Activated CD4-positive, alpha-beta T cell treated with anti-CD3 and anti-CD28 coated beads, Interleukin-10, Interleukin-2, amounts not matched to agents 100 ng/mL and 50 ng/mL, durations not matched to agents 16 hours and 8 hours (primary cell): ENCODE data around the gene ADAMTS13.
"Not testable (repeated sequence)": the region's sequence is repeated elsewhere in the genome, so short reads cannot be mapped to it uniquely, and the experiment has no call there.

Experiments used
- DNase-seq: peaks from one replicate; pipeline ENCODE4 v3.0.0-alpha.2; 2020

Gene ADAMTS13

DNA sequence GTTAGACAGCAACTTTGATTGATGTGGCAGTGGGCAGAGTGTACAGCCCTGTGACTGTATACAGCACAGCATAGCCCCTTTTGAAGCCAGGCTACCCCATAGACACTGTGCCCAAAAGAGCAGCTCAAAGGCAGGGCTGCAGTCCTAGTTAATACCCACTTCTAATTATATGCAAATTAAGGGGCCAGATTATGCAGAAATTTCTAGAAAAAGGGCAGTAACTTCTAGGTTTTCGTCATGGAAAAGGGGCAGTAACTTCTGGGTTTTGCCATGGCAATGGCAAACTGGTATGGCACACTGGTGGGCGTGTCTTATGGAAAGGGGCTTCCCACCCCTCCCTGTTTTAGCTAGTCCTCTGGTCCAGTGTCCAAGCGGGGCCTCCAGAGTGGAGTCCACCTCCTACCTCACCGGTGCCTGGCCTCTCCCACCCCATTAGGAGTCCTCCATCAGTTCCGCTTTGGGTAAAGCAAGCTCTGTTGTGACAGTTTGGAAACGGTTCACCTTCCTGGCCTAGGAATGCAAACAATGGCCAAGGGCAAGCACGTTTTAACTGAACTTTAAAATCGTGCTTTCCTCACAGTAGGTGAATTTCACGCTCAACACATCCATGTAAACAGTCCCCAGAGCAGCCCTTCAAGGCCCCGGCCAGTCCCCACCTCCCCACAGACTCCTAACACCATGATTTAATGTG, 5.6 kb downstream of the ADAMTS13 start:
- DNase-seq: no peak

DNA sequence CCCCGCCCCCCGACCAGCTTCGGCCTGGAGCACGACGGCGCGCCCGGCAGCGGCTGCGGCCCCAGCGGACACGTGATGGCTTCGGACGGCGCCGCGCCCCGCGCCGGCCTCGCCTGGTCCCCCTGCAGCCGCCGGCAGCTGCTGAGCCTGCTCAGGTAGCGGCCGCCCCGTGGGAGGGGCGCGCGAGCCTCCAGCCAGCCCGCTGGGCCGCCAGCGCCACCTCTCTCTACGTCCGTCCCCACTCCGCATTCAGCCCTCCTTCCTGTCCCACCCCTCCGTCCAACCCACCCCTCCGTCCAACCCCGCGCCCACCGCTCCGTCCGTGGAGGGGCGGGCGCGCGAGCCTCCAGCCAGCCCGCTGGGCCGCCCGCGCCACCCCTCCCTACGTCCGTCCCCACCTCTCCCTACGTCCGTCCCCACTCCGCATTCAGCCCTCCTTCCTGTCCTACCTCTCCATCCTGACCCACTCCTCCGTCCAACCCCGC, 6.5 kb downstream of the ADAMTS13 start:
- DNase-seq: no peak

DNA sequence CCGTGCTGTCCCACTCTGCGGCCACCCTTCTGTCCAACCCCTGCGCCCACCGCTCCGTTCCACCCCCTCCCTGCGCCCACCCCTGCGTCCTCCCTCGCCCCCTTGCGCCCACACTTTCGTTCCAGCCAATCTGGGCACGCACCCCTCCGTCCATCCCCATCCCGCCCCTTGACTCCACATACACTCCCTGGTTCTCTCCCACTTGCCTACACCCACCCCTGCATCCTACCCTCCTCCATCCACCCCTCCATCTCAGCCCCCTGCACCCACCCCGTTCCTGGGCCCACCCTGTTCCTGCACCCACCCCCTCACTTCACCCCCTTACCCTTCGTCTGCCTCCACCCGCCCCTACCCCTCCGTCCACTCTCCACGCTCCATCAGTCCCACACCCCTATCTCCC, 7.0 kb downstream of the ADAMTS13 start:
- no peak for DNase-seq

DNA sequence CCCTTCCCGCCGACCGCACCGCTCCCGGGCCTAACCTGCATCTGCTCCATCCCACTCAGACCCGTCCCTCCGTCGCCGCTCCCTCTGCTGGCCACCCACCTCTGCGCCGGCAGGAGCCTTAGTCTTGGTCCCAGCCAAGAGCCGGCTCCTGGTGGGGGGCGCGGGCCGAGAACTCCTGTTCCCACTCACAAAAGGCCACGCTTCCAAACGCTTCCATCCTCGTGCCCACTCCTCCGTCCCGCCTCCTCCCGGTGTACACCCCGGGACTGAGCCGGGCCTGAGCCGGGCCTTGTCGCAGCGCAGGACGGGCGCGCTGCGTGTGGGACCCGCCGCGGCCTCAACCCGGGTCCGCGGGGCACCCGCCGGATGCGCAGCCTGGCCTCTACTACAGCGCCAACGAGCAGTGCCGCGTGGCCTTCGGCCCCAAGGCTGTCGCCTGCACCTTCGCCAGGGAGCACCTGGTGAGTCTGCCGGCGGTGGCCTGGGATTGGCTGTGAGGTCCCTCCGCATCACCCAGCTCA, 7.5 kb downstream of the ADAMTS13 start:
- no peak for DNase-seq

DNA sequence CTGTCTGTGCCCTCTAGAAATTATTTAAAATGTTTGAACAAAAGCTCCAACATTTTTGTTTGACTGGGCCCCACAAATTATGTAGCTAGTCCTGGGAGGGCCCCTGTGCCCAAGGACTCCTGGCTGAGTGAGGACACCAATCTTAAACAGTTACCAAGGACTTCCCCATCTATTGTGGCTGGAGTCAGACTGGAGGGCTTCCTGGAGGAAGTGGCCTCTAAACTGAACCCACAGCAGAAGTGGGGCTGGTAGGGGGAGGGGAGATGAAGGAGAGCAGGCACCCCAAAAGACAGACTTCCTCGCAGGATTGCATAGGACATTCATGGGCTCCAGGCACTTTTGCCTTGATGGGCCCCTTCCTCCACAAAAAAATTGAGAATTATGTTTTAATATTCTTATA, 8.1 kb downstream of the ADAMTS13 start:
- DNase-seq: no peak

DNA sequence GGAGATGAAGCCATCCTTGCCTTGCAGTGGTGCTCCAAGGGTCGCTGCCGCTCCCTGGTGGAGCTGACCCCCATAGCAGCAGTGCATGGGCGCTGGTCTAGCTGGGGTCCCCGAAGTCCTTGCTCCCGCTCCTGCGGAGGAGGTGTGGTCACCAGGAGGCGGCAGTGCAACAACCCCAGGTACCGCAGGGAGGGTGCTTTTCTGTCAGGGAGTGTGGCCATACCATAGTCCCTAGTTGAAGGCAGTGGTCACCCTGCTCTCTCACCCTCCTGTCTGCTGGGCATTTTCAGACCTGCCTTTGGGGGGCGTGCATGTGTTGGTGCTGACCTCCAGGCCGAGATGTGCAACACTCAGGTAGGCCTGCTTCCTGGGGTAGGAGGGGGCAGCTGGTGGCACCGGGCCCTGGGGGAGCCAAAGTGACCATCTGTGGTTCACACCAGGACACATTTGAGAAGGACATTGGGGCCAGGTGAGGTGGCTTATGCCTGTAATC, 11.2 kb downstream of the ADAMTS13 start:
- no peak for DNase-seq

DNA sequence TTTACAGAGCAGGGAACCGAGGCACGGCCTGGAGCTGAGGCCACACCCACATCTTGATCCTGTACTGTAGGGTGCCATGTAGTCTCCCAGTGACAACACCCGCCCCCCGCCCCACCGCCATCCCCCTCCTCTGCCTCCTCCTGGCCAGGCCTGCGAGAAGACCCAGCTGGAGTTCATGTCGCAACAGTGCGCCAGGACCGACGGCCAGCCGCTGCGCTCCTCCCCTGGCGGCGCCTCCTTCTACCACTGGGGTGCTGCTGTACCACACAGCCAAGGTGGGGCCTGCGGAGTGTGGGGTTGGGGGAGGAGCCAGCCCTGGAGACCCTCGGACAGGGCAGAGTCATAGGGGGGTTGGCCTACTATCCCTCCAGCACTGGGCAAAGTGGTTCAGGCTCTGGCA, 14.5 kb downstream of the ADAMTS13 start:
- no peak for DNase-seq

DNA sequence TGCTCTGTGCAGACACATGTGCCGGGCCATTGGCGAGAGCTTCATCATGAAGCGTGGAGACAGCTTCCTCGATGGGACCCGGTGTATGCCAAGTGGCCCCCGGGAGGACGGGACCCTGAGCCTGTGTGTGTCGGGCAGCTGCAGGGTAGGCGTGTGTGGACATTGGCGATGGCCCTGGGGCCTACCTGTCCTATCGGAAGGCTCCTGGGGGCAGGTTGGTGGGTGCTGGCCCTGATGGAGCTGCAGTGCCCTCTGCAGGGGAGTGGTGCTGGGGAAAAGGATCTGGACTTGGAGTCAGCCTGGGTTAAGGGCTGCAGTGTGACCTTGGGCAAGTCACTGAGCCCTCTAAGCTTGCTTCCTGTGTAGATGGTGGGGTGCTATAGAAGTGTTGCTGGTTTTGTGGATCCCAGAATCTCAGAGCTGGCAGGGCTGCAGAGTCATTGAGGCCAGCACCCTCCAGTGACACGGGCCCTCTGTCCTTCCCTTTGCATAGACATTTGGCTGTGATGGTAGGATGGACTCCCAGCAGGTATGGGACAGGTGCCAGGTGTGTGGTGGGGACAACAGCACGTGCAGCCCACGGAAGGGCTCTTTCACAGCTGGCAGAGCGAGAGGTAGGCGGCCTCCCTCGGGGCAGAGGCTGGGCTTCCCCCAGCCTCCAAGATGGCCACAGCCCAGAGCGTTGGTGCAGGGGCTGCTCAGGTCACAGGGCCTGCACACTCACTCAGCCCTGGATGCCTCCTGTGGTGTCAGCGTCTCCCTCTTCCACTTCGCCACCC, 15.8 kb downstream of the ADAMTS13 start:
- DNase-seq: no peak

DNA sequence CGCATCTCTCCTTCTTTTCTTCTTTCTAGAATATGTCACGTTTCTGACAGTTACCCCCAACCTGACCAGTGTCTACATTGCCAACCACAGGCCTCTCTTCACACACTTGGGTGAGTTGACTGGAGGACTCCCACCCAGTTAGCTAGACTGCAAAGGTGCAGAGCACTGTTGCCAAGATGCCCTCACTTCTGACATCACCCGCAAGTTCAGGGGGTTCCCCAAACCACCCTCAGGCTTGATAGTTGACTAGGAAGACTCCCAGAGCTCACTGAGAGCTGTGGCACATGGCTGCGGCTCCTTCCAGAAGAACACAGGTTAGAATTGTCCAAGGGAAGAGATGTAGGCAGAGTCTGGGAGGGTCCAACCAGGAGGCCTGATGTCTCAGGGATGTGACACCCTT, 17.2 kb downstream of the ADAMTS13 start:
- DNase-seq: no peak

DNA sequence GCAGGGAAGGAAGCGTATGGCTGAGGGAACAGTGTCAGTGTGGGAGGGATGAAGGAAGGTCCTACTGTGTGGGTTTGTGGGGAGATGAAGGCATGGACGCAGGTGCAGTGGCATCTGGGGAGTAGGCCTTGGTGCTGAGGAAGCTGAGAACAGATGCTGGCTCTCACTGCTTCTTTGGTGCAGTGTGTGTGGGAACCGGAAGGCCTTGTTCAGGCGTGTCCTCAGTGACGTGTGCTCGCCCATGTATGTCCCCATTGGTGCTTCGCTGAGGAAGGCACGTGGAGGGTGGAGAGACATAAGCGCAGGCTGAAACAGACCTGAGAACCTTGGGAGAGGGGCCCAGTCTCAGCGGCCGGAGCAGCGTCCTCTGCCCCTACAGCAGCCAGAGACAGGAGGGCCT, 18.7 kb downstream of the ADAMTS13 start:
- DNase-seq: no peak

DNA sequence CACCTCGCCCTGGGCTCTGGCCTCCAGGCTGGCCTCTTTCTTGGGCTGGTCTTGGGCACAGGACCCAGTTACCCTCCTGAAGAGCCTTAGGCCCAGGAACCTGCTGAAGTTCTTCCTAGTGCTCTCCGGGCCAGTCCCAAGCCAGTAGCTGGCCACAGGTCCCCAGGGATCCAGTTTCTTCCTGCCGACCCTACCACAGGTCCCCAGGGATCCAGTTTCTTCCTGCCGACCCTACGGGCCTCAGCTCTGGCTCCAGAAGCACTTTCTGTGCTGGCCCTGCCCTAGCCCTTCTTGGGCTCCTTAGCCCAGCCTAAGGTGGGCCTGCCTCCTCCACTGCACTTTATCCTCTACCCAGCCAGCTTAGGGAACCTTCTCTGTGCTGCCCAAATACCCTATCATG, 19.4 kb downstream of the ADAMTS13 start:
- DNase-seq: no peak

DNA sequence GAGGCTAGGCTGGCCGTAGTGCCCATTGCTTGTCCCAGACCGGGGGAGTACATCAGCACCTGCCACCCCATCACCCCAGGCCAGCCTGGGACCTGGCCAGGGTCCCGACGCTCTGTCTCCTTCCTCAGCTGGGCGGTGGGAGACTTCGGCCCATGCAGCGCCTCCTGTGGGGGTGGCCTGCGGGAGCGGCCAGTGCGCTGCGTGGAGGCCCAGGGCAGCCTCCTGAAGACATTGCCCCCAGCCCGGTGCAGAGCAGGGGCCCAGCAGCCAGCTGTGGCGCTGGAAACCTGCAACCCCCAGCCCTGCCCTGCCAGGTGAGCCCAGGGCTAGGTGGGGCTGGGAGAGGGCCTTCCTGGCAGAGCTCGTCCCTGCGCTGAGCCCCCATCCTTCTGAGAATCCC, 21.1 kb downstream of the ADAMTS13 start:
- DNase-seq: no peak

DNA sequence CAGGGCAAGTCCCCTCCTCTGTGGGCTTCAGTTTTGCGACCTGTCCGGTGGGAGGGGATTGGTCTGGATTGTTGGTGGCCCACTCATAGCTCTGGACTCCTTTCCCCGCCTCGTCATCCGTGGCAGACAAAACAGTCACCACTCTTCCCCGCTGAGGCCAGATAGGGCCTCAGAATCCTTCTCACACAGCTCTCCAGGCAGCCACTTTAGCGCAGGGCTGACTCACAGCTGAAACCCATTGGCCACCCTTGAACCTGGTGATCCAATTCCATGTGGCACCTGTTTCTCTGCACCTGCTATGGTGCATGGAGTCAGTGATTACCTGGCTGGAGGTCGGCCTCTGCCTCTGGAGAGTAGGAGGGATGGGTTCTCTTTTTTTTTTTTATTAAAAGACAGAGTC, 21.8 kb downstream of the ADAMTS13 start:
- DNase-seq: no peak

DNA sequence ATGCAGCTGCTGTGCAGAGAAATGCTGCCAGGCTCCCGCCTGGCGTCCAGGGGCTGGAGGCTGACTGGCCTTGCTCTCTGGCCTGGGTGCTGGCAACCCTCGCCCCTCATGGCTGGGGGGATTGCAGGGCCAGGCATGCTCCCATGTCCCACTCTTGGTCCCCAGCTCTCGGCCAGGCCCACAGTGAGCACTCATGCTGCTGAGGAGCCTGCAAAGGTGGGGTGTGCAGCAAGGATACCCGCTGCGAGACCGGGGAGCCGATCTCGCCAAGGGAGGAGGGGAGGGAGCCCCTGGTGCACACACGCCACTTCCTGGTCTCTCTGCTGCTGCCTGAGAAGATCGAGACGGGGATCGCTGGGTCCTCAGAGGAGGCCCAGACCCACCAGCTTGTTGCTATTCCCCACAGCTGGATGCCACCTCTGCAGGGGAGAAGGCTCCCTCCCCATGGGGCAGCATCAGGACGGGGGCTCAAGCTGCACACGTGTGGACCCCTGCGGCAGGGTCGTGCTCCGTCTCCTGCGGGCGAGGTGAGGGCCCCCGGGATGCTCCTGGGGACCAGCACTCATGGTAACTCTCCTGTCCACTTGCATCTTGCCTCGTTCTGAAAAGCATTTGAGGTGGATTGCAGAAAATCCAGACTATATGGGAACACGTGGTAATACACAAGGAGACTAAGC, 23.3 kb downstream of the ADAMTS13 start:
- no peak for DNase-seq

DNA sequence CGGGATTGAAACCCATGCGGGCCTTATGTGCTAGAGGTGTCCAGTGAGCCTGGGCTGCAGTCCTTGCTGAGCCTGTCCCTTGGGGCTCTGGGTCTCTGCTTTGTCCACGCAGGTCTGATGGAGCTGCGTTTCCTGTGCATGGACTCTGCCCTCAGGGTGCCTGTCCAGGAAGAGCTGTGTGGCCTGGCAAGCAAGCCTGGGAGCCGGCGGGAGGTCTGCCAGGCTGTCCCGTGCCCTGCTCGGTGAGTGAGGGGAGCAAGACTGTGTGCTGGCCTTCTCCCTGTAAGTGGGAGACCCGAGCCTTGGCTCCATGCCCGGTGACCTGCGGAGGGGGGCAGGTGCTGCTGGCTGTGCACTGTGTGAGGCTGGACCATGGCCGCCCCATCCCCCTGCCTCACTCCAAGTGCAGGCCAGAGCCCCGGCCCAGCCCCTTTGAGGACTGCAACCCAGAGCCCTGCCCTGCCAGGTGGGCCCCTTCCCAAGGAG, 26.4 kb downstream of the ADAMTS13 start:
- DNase-seq: no peak

DNA sequence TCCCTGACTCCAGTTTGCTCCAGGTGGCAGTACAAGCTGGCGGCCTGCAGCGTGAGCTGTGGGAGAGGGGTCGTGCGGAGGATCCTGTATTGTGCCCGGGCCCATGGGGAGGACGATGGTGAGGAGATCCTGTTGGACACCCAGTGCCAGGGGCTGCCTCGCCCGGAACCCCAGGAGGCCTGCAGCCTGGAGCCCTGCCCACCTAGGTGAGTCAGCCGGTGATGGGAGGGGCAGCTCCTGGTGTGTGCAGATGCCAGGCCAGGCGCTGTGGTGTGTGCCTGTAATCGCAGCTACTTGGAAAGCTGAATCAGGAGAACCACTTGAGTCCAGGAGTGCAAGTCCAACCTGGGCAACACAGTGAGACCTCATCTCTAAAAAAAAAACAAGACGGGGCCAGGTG, 27.6 kb downstream of the ADAMTS13 start:
- no peak for DNase-seq

DNA sequence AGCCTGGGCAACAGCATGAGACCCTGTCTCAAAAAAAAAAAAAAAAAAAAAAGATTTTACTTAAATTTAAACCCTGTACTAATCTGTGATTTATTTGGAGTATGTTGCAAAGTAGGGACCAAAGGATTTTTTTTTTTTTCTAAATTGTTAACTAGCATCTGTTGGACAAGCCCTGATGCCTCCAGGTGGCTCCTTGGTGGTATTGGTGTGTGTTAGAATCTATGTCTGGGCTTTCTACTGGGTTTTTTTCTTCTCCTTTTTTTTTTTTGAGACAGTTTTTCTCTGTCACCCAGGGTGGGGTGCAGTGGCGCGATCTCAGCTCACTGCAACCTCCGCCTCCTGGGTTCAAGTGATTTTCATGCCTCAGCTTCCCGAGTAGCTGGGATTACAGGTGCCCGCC, 29.7 kb downstream of the ADAMTS13 start:
- not testable (repeated sequence) for DNase-seq

DNA sequence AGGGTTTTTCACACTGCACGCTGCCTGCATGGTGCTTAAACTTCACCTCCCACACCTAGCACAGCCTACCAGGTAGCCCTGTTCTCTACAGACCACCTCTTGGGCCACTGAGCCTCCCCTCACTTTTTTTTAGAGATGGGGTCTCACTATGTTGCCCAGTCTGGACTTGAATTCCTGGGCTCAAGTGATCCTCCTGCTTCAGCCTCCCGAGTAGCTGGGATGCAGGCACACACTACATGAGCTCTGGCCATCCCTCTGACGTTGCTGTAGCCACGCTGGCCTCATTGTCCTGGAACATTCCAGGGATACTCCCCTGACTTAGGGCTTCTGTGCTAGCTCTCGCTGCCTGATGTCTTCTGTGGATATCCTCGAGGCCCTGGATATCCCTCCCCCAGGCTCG, 30.4 kb downstream of the ADAMTS13 start:
- DNase-seq: no peak

DNA sequence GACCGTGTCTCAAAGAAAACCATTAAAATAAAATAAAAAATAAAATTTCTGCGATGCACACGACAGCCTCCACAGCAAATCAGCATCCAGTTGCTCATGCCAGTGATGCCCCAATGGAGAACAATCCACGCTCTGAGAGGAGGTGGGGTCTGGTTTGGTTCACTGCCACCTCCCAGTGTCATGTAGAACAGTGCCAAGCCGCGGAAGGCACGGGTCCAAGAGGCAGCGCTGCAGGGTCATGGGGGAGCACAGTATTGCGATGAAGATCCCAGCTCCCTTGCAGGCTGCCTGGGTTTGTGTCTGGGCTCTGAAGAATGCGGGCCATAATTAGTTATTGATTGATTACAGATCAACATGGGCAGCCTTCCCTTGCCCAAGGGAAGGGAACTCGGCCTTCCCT, 31.5 kb downstream of the ADAMTS13 start:
- DNase-seq: no peak

DNA sequence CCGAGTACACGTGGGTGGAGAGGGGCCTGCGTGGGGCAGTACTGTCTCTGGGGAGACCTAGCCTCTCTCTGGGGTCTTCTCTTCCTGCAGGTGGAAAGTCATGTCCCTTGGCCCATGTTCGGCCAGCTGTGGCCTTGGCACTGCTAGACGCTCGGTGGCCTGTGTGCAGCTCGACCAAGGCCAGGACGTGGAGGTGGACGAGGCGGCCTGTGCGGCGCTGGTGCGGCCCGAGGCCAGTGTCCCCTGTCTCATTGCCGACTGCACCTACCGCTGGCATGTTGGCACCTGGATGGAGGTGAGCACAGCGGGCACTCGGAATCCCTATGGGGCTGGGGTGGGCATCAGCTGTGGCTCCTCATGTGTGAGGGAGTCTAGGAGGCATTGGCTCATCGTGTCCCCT, 32.2 kb downstream of the ADAMTS13 start:
- DNase-seq: no peak

DNA sequence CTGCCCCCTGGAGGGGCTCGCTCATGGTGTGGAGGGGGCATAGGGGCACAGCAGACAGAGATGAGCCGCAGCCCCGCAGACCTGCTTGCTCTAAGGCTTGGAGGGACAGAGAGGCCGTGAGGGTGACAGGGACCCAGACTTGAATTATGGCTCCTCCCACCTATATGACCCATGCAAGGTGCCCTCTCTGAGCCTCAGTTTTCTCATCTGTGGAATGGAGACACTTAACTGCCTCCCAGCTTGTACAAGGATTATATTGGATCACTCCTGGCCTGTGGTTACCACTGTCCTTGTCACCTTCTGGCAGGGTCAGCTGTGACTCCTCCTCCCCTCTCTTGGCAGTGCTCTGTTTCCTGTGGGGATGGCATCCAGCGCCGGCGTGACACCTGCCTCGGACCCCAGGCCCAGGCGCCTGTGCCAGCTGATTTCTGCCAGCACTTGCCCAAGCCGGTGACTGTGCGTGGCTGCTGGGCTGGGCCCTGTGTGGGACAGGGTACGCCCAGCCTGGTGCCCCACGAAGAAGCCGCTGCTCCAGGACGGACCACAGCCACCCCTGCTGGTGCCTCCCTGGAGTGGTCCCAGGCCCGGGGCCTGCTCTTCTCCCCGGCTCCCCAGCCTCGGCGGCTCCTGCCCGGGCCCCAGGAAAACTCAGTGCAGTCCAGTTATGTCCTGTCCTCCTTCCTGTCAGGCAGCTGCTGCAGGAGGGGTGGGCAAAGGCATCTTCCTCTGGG, 32.9 kb downstream of the ADAMTS13 start:
- no peak for DNase-seq

DNA sequence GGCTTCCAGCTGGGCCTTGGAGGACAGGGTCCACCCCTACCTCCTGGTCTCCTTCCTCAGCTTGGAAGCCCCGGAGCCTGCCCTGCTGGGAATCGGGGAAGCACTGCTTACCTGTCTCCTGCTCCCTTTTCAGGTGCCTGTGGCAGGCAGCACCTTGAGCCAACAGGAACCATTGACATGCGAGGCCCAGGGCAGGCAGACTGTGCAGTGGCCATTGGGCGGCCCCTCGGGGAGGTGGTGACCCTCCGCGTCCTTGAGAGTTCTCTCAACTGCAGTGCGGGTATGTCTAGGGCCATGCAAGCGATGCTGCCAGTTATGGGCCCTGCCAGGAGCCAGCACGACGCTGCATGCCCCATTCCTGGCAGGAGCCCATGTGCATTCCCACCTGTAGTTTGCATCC, 33.8 kb downstream of the ADAMTS13 start:
- no peak for DNase-seq

DNA sequence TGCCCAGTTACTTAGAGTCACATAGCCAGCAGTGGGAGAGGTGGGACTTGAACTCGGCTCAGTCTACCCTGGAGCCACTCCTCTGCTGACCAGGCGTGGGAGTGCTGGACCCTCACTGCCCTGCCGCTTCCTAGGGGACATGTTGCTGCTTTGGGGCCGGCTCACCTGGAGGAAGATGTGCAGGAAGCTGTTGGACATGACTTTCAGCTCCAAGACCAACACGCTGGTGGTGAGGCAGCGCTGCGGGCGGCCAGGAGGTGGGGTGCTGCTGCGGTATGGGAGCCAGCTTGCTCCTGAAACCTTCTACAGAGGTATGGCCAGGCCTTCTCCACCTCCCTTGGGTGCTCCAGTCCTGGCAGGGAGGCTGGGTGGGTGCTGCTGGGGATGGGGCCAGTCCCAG, 34.2 kb downstream of the ADAMTS13 start:
- DNase-seq: no peak
